Pancreas (tissue), 10 donors: ENCODE measurements around the gene PADI1. TPM values are rescaled to one million over a fixed set of nuclear protein-coding genes. Genes with fewer than 3 reads are reported as not detected.

Experiments
- ATAC-seq, 4 donors: fragments of 200-7000 bp; cut with Tn5 transposase; one replicate each; pipeline versions ENCODE4 v1.8.0 to v1.9.1; 2020; ENCODE audit warnings: mild to moderate bottlenecking in 4 of 4, moderate library complexity in 4 of 4
- DNase-seq, 6 donors: peaks; one replicate each; pipeline ENCODE4 v3.0.0-alpha.2; 2020
- FAIRE-seq: peaks from 2 replicates; lab custom pipeline; 2012; peaks lifted over from hg19 to GRCh38; lab: Jason Lieb, UNC
- H3K27ac ChIP-seq, 4 donors: fragments of 200-600 bp; sonication (generic); 1 replicate in 3 of 4; 2 replicates in 1 of 4; pipeline versions ENCODE4 v1.5.0 to v1.8.0; 2020
- H3K27me3 ChIP-seq, 4 donors: fragments of 200-600 bp; one replicate each; pipeline ENCODE4 v1.8.0; 2021
- H3K36me3 ChIP-seq, 3 donors: fragments of 200-600 bp; sonication (generic) in 1 of 3; one replicate each; pipeline versions ENCODE4 v1.5.0 to v1.8.0; 2020 to 2021
- H3K4me1 ChIP-seq, 3 donors: fragments of 200-600 bp; one replicate each; pipeline ENCODE4 v1.8.0; 2021
- H3K4me3 ChIP-seq, 4 donors: fragments of 200-600 bp; sonication (generic) in 2 of 4; one replicate each; pipeline versions ENCODE4 v1.5.0 to v1.8.0; 2020 to 2021
- H3K9me3 ChIP-seq, 4 donors: fragments of 200-600 bp; one replicate each; pipeline ENCODE4 v1.8.0; 2021
- CTCF ChIP-seq, 4 donors: fragments of 200-600 bp; sonication (generic) in 3 of 4; IDR thresholded peaks; one replicate each; pipeline versions ENCODE4 v1.5.0 to v1.8.0; 2021; ENCODE audit warnings: antibody characterized with exemption in 4 of 4
- WGBS, 2 donors: extraction: QIAGEN DNeasy Blood & Tissue Kit; methylation state at CpG; one replicate each; pipeline ENCODE4 v1.1.7; 2013; 5-methylcytosine and 5-hydroxymethylcytosine counted together
- intact Hi-C, 3 donors: fragments of 100-400 bp; cut with DNase I; formaldehyde crosslinking; loops; one replicate each; pipeline versions ENCODE4 v1.11.1 to v1.14.2; 2022
- microRNA-seq, 2 donors: library from miRNA; unstranded; fragments of <30 nt; microRNA quantifications; one replicate each; pipeline versions ENCODE4 to v1.1.0, GENCODE V29; 2019 to 2020
- polyA plus RNA-seq, 2 donors: library from polyadenylated mRNA; stranded (reverse); fragments of 200-250 nt; gene quantifications; one replicate each; pipeline ENCODE4 v1.2.3, GENCODE V29; 2013
- total RNA-seq, 6 donors: library from RNA; stranded (reverse); fragmentation: NEBNext Ultra II Directional in 4 of 6; extraction: Animal tissue kit (Norgen Biotek cat#: 25700) in 4 of 6; gene quantifications; one replicate each; pipeline versions ENCODE4 v1.2.1 to v1.2.4, GENCODE V29; 2021 to 2023
- donor health status: healthy with polysubstance abuse.
- donor health status: DM: no; HTN: no; CAD: no; lungs with moderate emphysema.
- donor health status: DM: no; HTN: no; CAD: no.
- donor health status: control.
- donor health status: control.
- donor health status: Bipolar disorder and iron deficiency.
- donor health status: DM: yes; HTN: yes; CAD: no.
- donor health status: DM: no; HTN: no; CAD: no.
- donor health status: DM: no; HTN: no; CAD: no.
- donor health status: DM: yes; HTN: yes; CAD: no.

PADI1 gene
- total and polyA plus RNA-seq, 8 donors, result 0.23 TPM; not detected in 7

DNA sequence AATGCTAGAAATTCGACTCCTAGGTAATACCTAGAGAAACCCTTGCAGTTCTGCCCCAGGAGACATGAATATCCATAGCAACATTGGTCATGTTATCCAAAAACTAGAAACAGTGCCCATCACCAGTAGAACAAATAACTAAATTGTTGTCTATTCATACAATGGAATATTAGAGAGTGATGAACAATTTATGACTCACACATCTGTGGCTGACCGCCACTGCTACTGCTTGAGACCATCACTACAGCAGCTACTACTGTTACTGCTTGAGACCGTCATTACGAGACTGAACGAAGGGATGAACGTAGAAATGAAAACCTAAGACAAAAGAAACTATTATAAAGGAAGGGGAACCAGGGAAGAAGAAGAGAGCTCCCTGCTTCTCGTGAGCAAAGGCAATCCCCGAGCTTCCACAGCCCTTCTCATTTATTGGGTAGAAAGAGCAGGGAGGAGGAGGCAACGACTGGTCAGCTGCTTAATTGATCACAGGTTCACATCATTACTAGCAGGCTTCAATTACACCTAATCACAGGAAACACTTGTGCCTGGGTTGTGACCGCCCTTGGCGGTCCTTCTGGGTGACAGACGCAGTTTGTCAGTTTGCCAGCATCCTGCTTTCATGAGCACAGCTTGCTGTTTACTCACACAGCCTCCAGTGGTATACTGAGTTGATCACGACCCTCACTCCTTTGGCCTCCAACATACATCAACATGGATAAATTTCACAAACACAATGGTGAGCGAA is 88.9 kb downstream of the PADI1 start:
- no peak for ATAC-seq
- TF ChIP-seq CTCF (IDR thresholded peaks at IDR 0.05), result no peak
- no peaks in the 10 kb centered on the region for H3K36me3 ChIP-seq
- no peak for FAIRE-seq
- intact Hi-C loops, result no loop called here
- H3K27me3 ChIP-seq, result no peaks in the 10 kb centered on the region
- no peak for DNase-seq
- H3K4me1 ChIP-seq, result no peaks in the 10 kb centered on the region
- 53 to 60% methylated on average over 14 of the region's 14 CpGs for WGBS, 2 donors
- H3K4me3 ChIP-seq, result no peak overlapping the region
- no peak overlapping the region for H3K27ac ChIP-seq
- no peaks in the 10 kb centered on the region for H3K9me3 ChIP-seq

DNA sequence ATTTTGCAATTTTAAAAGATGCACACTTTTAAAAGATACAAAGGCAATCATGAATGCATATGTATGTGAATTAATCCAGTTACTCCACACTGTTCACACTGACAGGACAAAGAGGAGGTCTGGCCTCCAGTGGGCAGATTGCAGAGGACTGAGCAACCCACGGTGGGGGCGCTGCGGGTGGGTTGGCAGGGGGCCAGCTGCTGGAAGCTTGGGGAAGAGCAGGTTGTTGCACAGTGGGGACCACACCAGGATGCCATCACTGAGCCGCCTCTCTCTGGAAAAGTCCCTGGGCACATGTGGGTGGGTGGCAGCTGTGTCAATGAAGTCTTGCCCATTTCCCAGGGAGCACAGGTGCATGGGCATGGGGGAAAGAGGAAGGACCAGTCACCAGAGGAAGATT is 90.4 kb downstream of the PADI1 start:
- intact Hi-C loops, result no loop called here
- ATAC-seq, result no peak
- H3K36me3 ChIP-seq, result no peaks in the 10 kb centered on the region

More for the DNA sequence above, 90.4 kb downstream of the PADI1 start:
- no peak for TF ChIP-seq CTCF (IDR thresholded peaks at IDR 0.05)
- Histone ChIP-seq H3K4me3 (no peak overlapping the region), H3K27me3 (no peaks in the 10 kb centered on the region), H3K4me1 (no peaks in the 10 kb centered on the region), H3K27ac (no peak overlapping the region), H3K9me3 (no peaks in the 10 kb centered on the region)
- WGBS, 2 donors, result 54 to 56% methylated on average over 4 of the region's 4 CpGs
- FAIRE-seq (no peak), DNase-seq (no peak)

Small RNAs within 50 kb of the gene (microRNA-seq; reads per million reads assigned to microRNA genes)
- gene MIR3972, result 0 reads per million in 2 donors

Other genes with a start within 250 kb of the PADI1 start
- gene MFAP2, start 224.5 kb upstream of the PADI1 start, total RNA-seq, result 10 to 100 TPM in 2 of 6 donors, 1 to 10 TPM in 4; 4.6 to 19.5 (median 7.6) TPM
- 10 to 100 TPM in 1 of 2 donors, 1 to 10 TPM in 1; 9.4 to 16.2 TPM for gene MFAP2, start 224.5 kb upstream of the PADI1 start, polyA plus RNA-seq
- gene ATP13A2, start 193.2 kb upstream of the PADI1 start, total RNA-seq, result 10 to 100 TPM; 44.0 to 64.1 (median 52.6) TPM
- 10 to 100 TPM; 33.2 to 38.0 TPM for gene ATP13A2, start 193.2 kb upstream of the PADI1 start, polyA plus RNA-seq
- gene SDHB, start 151.1 kb upstream of the PADI1 start, total RNA-seq, result 10 to 100 TPM; 37.5 to 50.7 (median 44.7) TPM
- 10 to 100 TPM; 28.5 to 50.8 TPM for gene SDHB, start 151.1 kb upstream of the PADI1 start, polyA plus RNA-seq
- 1 to 10 TPM in 3 of 6 donors, under 1 TPM in 3; 0.42 to 10.0 (median 1.1) TPM for gene PADI2, start 85.7 kb upstream of the PADI1 start, total RNA-seq
- gene PADI2, start 85.7 kb upstream of the PADI1 start, polyA plus RNA-seq, result under 1 TPM; 0.54 to 0.80 TPM
- gene PADI3, start 44.0 kb downstream of the PADI1 start, total RNA-seq, result not detected
- not detected for gene PADI3, start 44.0 kb downstream of the PADI1 start, polyA plus RNA-seq
- under 1 TPM in 3 of 6 donors, not detected in 3; 0.06 to 0.83 (median 0.75) TPM for gene PADI4, start 103.1 kb downstream of the PADI1 start, total RNA-seq
- under 1 TPM in 1 of 2 donors, not detected in 1; 0.12 TPM for gene PADI4, start 103.1 kb downstream of the PADI1 start, polyA plus RNA-seq
- not detected for gene PADI6, start 167.1 kb downstream of the PADI1 start, total RNA-seq
- gene PADI6, start 167.1 kb downstream of the PADI1 start, polyA plus RNA-seq, result not detected
- 10 to 100 TPM; 11.5 to 45.4 (median 18.8) TPM for gene RCC2, start 234.5 kb downstream of the PADI1 start, total RNA-seq
- 10 to 100 TPM; 17.5 to 19.7 TPM for gene RCC2, start 234.5 kb downstream of the PADI1 start, polyA plus RNA-seq